Psoas muscle (tissue), 8 donors: ENCODE measurements around the gene RETN. TPM values are rescaled to one million over a fixed set of nuclear protein-coding genes. Genes with fewer than 3 reads are reported as not detected.

ENCODE experiments used
- ATAC-seq, 4 donors: fragments of 200-7000 bp; cut with Tn5 transposase; one replicate each; pipeline ENCODE4 v1.9.1; 2020; ENCODE audit warnings: moderate library complexity in 3 of 4, mild to moderate bottlenecking in 2 of 4
- DNase-seq, 2 donors: peaks; one replicate each; pipeline ENCODE4 v3.0.0-alpha.2; 2020
- H3K27ac ChIP-seq: fragments of 200-600 bp; one replicate; pipeline ENCODE4 v1.8.0; 2022
- H3K27me3 ChIP-seq, 3 donors: fragments of 200-600 bp in 1 of 3; one replicate each; pipeline versions ENCODE4 v1.6.1 to v1.8.0; 2013 to 2022; ENCODE audit warnings: low read length in 2 of 3, mild to moderate bottlenecking in 2 of 3, moderate library complexity in 1 of 3; ENCODE audit not compliant: insufficient read depth in 3 of 3
- H3K36me3 ChIP-seq, 2 donors: fragments of 200-600 bp in 1 of 2; one replicate each; pipeline versions ENCODE4 v1.6.1 to v1.8.0; 2013 to 2022; ENCODE audit warnings: low read depth in 1 of 2, mild to moderate bottlenecking in 1 of 2, moderate library complexity in 1 of 2; ENCODE audit not compliant: insufficient read depth in 1 of 2
- H3K4me1 ChIP-seq: fragments of 200-600 bp; one replicate; pipeline ENCODE4 v1.8.0; 2022
- H3K4me3 ChIP-seq: fragments of 200-600 bp; one replicate; pipeline ENCODE4 v1.8.0; 2022; ENCODE audit warnings: mild to moderate bottlenecking
- H3K9me3 ChIP-seq: fragments of 200-600 bp; one replicate; pipeline ENCODE4 v1.8.0; 2022
- WGBS, 3 donors: extraction: QIAGEN DNeasy Blood & Tissue Kit; methylation state at CpG; one replicate each; pipeline versions ENCODE4 v1.1.6 to v1.1.7; 2013; 5-methylcytosine and 5-hydroxymethylcytosine counted together
- intact Hi-C, 2 donors: fragments of 100-400 bp; cut with DNase I; formaldehyde crosslinking; loops; one replicate each; pipeline versions ENCODE4 v1.11.0 to v1.14.2; 2022
- polyA plus RNA-seq, 3 donors: library from polyadenylated mRNA; stranded (reverse); fragments of 200-250 nt; gene quantifications; one replicate each; pipeline ENCODE4 v1.2.3, GENCODE V29; 2013
- total RNA-seq, 4 donors: library from RNA; stranded (reverse); fragmentation: NEBNext Ultra II Directional in 2 of 4; extraction: Animal tissue kit (Norgen Biotek cat#: 25700) in 2 of 4; gene quantifications; one replicate each; pipeline versions ENCODE4 v1.2.1 to v1.2.4, GENCODE V29; 2021 to 2023
- TF ChIP-seq, protein P1 (sequence below): fragments of 200-600 bp; IDR thresholded peaks from one replicate; pipeline ENCODE4 v1.8.0; 2022; ENCODE audit warnings: antibody characterized with exemption
- donor health status: healthy with polysubstance abuse.
- donor health status: DM: no; HTN: no; CAD: no; lungs with moderate emphysema.
- donor health status: Bipolar disorder and iron deficiency.
- donor health status: healthy.
- donor health status: DM: yes; HTN: yes; CAD: no.
- donor health status: DM: no; HTN: no; CAD: no.
- donor health status: DM: no; HTN: no; CAD: no.
- donor health status: DM: yes; HTN: yes; CAD: no.

The RETN gene
- total and polyA plus RNA-seq, 7 donors, result 0.46 to 4.7 (median 0.57) TPM; not detected in 2

- peak overlapping the region; percentile 30 for H3K27ac ChIP-seq
- H3K27me3 ChIP-seq, result peaks cover 0 to 32% (median 13%) of the 10 kb centered on the region in 3 donors
- ATAC-seq (peak in 3 of 4 donors; percentile 19 to 40 (median 23)), DNase-seq (peak; percentile 47 to 68)
- peak overlapping the region; percentile 46 for H3K4me3 ChIP-seq
- H3K9me3 ChIP-seq, result no peaks in the 10 kb centered on the region
- H3K36me3 ChIP-seq, result no peaks in the 10 kb centered on the region
- 36 to 39% (median 37%) methylated on average over 30 of the region's 30 CpGs for WGBS, 3 donors
- TF ChIP-seq, protein P1, sequence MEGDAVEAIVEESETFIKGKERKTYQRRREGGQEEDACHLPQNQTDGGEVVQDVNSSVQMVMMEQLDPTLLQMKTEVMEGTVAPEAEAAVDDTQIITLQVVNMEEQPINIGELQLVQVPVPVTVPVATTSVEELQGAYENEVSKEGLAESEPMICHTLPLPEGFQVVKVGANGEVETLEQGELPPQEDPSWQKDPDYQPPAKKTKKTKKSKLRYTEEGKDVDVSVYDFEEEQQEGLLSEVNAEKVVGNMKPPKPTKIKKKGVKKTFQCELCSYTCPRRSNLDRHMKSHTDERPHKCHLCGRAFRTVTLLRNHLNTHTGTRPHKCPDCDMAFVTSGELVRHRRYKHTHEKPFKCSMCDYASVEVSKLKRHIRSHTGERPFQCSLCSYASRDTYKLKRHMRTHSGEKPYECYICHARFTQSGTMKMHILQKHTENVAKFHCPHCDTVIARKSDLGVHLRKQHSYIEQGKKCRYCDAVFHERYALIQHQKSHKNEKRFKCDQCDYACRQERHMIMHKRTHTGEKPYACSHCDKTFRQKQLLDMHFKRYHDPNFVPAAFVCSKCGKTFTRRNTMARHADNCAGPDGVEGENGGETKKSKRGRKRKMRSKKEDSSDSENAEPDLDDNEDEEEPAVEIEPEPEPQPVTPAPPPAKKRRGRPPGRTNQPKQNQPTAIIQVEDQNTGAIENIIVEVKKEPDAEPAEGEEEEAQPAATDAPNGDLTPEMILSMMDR, result no peak
- no peaks in the 10 kb centered on the region for H3K4me1 ChIP-seq
- intact Hi-C loops, result no loop called here
Observed at GRCh38 chr19:7637374-7638256, 31.2 kb upstream of the RETN start.

DNA sequence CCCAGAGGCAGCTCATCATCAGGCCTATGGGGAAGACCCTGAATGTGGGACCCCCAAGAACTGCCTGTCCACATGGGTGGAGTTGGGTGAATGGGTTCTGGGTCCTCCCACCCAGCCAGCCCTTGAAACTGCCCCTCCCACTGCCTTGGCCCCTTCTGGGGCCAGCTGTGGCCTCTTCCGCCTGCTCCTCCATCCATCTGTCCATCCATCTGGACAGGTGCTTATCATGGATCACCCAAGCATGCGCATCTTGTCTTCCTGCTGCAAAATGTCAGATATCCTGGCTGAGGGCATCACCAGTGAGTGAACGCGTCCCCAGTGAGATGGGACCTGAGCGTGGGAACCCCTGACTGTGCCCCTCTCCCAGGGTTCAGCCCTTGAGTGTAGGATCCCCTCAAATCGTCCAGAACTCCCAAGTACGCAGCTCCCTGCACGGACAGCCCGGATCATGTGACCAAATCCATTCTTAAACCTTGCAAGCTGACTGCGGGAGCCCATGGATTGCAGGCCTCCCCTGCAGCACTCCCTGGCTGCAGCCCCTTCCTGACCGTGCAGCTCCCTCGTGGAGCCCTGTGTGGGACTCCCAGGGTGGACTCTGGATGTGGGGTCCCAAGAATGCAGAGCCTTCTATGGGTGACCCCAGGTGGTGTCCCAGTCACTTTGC is 29.9 kb upstream of the RETN start:
- ATAC-seq (no peak), DNase-seq (no peak)
- intact Hi-C loops, result no loop called here
- H3K36me3 ChIP-seq, result no peaks in the 10 kb centered on the region
- no peak overlapping the region for H3K27ac ChIP-seq
- H3K9me3 ChIP-seq, result no peaks in the 10 kb centered on the region
- 50 to 56% (median 55%) methylated on average over 12 of the region's 12 CpGs for WGBS, 3 donors
- TF ChIP-seq, protein P1, result no peak
- H3K27me3 ChIP-seq, result peaks cover 0 to 32% (median 10%) of the 10 kb centered on the region in 3 donors
- no peak overlapping the region for H3K4me3 ChIP-seq
- no peaks in the 10 kb centered on the region for H3K4me1 ChIP-seq

DNA sequence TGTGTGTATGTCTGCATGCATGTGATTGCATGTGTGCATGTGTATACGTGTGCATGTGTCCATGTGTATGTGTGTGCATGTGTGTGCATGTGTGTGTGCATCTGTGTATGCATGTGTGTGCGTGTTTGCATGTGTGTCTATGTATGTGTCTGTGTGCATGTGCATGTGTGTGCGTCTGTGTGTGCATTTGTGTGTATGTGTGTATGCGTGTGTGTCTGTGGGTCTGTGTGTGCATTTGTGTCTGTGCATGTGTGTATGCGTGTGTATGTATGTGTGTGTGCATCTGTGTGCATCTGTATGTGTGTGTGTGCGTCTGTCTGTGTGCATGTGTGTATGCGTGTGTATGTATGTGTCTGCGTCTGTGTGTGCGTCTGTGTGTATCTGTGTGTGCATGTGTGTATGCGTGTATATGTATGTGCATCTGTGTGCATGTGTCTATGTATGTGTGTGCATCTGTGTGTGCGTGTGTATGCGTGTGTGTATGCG is 28.9 kb upstream of the RETN start:
- 95 to 96% (median 95%) methylated on average over 13 of the region's 13 CpGs for WGBS, 3 donors
- no peak for DNase-seq

DNA sequence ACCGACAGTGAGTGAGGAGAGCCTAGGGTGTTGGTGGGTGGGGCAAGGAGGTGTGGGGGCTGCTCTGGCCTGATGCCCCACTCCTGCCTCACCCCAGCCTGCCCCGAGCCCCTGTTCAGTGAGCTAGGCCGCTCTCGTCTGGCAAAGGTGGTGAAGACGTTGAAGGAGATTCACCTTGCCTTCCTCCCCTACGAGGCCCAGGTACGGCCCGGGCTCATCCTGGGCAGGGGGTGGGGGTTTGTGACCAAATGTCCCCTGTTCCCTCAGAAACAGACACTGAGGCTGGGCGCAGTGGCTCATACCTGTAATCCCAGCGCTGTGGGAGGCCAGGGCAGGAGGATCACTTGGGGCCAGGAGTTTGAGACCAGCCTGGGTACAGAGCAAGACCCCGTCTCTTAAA is 28.0 kb upstream of the RETN start:
- TF ChIP-seq, protein P1, result no peak
- Histone ChIP-seq H3K27me3 (peaks cover 0 to 36% (median 8%) of the 10 kb centered on the region in 3 donors), H3K4me1 (no peaks in the 10 kb centered on the region), H3K9me3 (no peaks in the 10 kb centered on the region), H3K4me3 (no peak overlapping the region), H3K36me3 (no peaks in the 10 kb centered on the region), H3K27ac (no peak overlapping the region)
- ATAC-seq (no peak), DNase-seq (no peak)
- intact Hi-C loops, result no loop called here
- 87 to 93% (median 89%) methylated on average over 10 to 11 of the region's 11 CpGs for WGBS, 3 donors

More for the DNA sequence above, 28.9 kb upstream of the RETN start:
- H3K9me3 ChIP-seq, result no peaks in the 10 kb centered on the region
- H3K27ac ChIP-seq, result no peak overlapping the region
- no peak overlapping the region for H3K4me3 ChIP-seq
- intact Hi-C loops, result no loop called here
- peaks cover 0 to 36% (median 10%) of the 10 kb centered on the region in 3 donors for H3K27me3 ChIP-seq
- ATAC-seq, result no peak
- H3K4me1 ChIP-seq, result no peaks in the 10 kb centered on the region
- H3K36me3 ChIP-seq, result no peaks in the 10 kb centered on the region
- TF ChIP-seq, protein P1, result no peak
